Esophagus muscularis mucosa (tissue), 4 donors: Measurements from ENCODE around the gene EDDM13. TPM values are rescaled to one million over a fixed set of nuclear protein-coding genes. Genes with fewer than 3 reads are reported as not detected.
A peak's percentile ranks its signal among the peaks of the same experiment; 100 is the strongest.

Experiments used
- DNase-seq: peaks from one replicate; pipeline ENCODE4 v3.0.0-alpha.2; 2017; ENCODE audit errors: extremely low spot score
- H3K27ac ChIP-seq, 4 donors: fragments of 200-600 bp; sonication (generic); replicated peaks in 1 of 4; 1 replicate in 3 of 4; 2 replicates in 1 of 4; pipeline ENCODE4 v1.5.1; 2016 to 2019; ENCODE audit warnings: mild to moderate bottlenecking in 1 of 4
- H3K27me3 ChIP-seq, 4 donors: fragments of 200-600 bp; sonication (generic); one replicate each; pipeline versions ENCODE4 v1.5.1 to v1.6.0; 2016 to 2019
- H3K36me3 ChIP-seq, 4 donors: fragments of 200-600 bp; sonication (generic); one replicate each; pipeline ENCODE4 v1.5.1; 2016 to 2019
- H3K4me1 ChIP-seq, 4 donors: fragments of 200-600 bp; sonication (generic); one replicate each; pipeline ENCODE4 v1.5.1; 2016 to 2019
- H3K4me3 ChIP-seq, 4 donors: fragments of 200-600 bp; sonication (generic); 1 replicate in 2 of 4; 2 replicates in 2 of 4; pipeline ENCODE4 v1.5.1; 2016 to 2019; ENCODE audit warnings: mild to moderate bottlenecking in 4 of 4, moderate library complexity in 1 of 4
- H3K9me3 ChIP-seq, 4 donors: fragments of 200-600 bp; sonication (generic); 1 replicate in 3 of 4; 2 replicates in 1 of 4; pipeline ENCODE4 v1.5.1; 2016 to 2019
- CTCF ChIP-seq, 3 experiments: fragments of 200-600 bp in 2 of 3; fragments of 450-650 bp in 1 of 3; sonication (generic) in 2 of 3; IDR thresholded peaks; one replicate each; pipeline ENCODE4 v1.5.1; 2017 to 2019; ENCODE audit warnings: antibody characterized with exemption in 3 of 3, mild to moderate bottlenecking in 2 of 3, moderate library complexity in 1 of 3
- EP300 ChIP-seq: sonication (generic); formaldehyde crosslinking; IDR thresholded peaks from one replicate; pipeline ENCODE4 v1.6.1; 2017; ENCODE audit warnings: antibody characterized with exemption
- POLR2A ChIP-seq: fragments of 450-650 bp; IDR thresholded peaks from one replicate; pipeline ENCODE4 v1.6.1; 2017; ENCODE audit warnings: antibody characterized with exemption, moderate library complexity, mild to moderate bottlenecking, low read depth
- POLR2AphosphoS5 ChIP-seq, 2 donors: sonication (generic); formaldehyde crosslinking; IDR thresholded peaks; one replicate each; pipeline ENCODE4 v1.6.1; 2017; ENCODE audit warnings: antibody characterized with exemption in 2 of 2
- WGBS: methylation state at CpG from one replicate; pipeline ENCODE4 v1.1.5; 2018; 5-methylcytosine and 5-hydroxymethylcytosine counted together
- intact Hi-C: fragments of 100-400 bp; cut with DNase I; formaldehyde crosslinking; loops from one replicate; pipeline ENCODE4 v1.15.1; 2023
- total RNA-seq, 4 donors: library from RNA; depleted of rRNA; stranded (reverse); fragments of >200 nt; gene quantifications; one replicate each; pipeline versions ENCODE4 v1.1.0 to v1.2.1, GENCODE V29; 2016

The EDDM13 gene
- total RNA-seq, 4 donors from 2014 or later, result 2.9 TPM; not detected in 3

- Histone ChIP-seq H3K36me3 (peaks cover 0 to 7% (median 0%) of the 10 kb centered on the region in 4 donors), H3K27me3 (no peaks in the 10 kb centered on the region), H3K4me3 (peak overlapping the region; percentile 67 to 86 (median 75)), H3K9me3 (no peaks in the 10 kb centered on the region), H3K4me1 (peaks cover 11 to 23% (median 17%) of the 10 kb centered on the region in 4 donors), H3K27ac (peak overlapping the region; percentile 93 to 96 (median 96))
- intact Hi-C loops, result loop anchor here (10.0 kb wide), 1 partner anchor 169 kb away; the partner anchor contains the start of gene ZNF444
- WGBS, result 0% methylated on average over 9 of the region's 9 CpGs
- TF ChIP-seq CTCF (IDR thresholded peaks at IDR 0.05) (no peak), POLR2AphosphoS5 (IDR thresholded peaks at IDR 0.05) (no peak), POLR2A (no peak), EP300 (no peak)
- no peak for DNase-seq
Observed at GRCh38 chr19:56314018-56314380, 41.5 kb downstream of the EDDM13 start.

DNA sequence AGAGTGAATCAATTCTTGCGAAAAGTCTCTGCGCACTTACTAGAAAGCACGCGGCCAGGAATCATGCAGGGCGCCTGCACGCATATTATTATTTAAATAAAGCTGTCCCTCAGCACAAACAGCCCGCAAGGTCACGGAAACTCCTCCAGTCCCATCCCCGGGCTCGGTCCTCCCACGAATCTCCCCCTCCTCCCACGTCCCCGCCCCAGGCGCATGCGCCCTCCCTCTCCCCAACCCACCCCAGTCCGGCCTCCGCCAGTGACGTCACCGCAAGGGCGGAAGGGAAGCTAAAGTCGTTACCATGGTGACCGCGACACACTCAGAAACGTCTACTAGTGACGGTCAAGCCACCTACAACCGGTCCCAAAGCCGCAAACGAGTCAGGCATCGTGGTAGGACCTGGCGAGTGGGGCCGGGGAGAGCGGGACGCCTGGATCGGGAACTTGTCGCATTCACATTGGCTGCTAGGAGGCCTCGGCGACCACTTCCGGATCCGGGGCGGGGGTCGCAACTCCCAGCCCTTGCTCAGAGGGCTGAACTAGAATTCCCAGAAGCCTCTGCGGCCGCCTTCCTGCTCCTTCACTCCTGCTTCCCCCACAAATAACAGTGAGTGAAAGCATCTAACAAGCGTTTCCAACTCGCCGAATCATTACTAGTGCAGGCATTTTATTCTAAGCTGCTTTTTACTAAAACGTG, 42.0 kb downstream of the EDDM13 start, which contains the start of gene ZSCAN5A:
TSS of gene ZSCAN5A (minus strand) at position 459 of the 696 bp plus-strand sequence. CDS start 89,793 bp downstream, outside the sequence.
- intact Hi-C loops, result loop anchor here (10.0 kb wide), 1 partner anchor 170 kb away; the partner anchor contains the start of gene ZNF444
- DNase-seq, result peak; percentile 99
- TF ChIP-seq POLR2AphosphoS5 (IDR thresholded peaks at IDR 0.05) (peak; percentile 78 to 88), CTCF (IDR thresholded peaks at IDR 0.05) (no peak), EP300 (no peak), POLR2A (peak; percentile 5)
- WGBS, result under 1% methylated on average over 38 of the region's 47 CpGs
- H3K27me3 ChIP-seq, result no peaks in the 10 kb centered on the region
- H3K4me1 ChIP-seq, result peaks cover 11 to 23% (median 17%) of the 10 kb centered on the region in 4 donors
- no peaks in the 10 kb centered on the region for H3K9me3 ChIP-seq
- H3K36me3 ChIP-seq, result peaks cover 0 to 7% (median 0%) of the 10 kb centered on the region in 4 donors
- peak within 1 kb of the TSS; percentile 93 to 96 (median 96) for H3K27ac ChIP-seq
- H3K4me3 ChIP-seq, result peak within 1 kb of the TSS; percentile 67 to 86 (median 75)

GRCh38 chr19:56315077-56315828, 42.7 kb downstream of the EDDM13 start:
- peak overlapping the region; percentile 67 to 86 (median 75) for H3K4me3 ChIP-seq
- intact Hi-C loops, result loop anchor here (10.0 kb wide), 1 partner anchor 170 kb away; the partner anchor contains the start of gene ZNF444
- peak overlapping the region; percentile 93 to 96 (median 96) for H3K27ac ChIP-seq
- DNase-seq, result peak; percentile 98
- H3K9me3 ChIP-seq, result no peaks in the 10 kb centered on the region
- H3K4me1 ChIP-seq, result peaks cover 11 to 23% (median 17%) of the 10 kb centered on the region in 4 donors
- peaks cover 0 to 7% (median 0%) of the 10 kb centered on the region in 4 donors for H3K36me3 ChIP-seq
- H3K27me3 ChIP-seq, result no peaks in the 10 kb centered on the region
- 4% methylated on average over 30 of the region's 37 CpGs for WGBS
- TF ChIP-seq POLR2AphosphoS5 (IDR thresholded peaks at IDR 0.05) (peak in 1 of 2 donors; percentile 70), POLR2A (no peak), CTCF (IDR thresholded peaks at IDR 0.05) (no peak)

- intact Hi-C loops, result loop anchor here (10.0 kb wide), 1 partner anchor 172 kb away; the partner anchor contains the start of gene ZNF444
- no peaks in the 10 kb centered on the region for H3K36me3 ChIP-seq
- TF ChIP-seq EP300, result no peak
- no peak for TF ChIP-seq POLR2AphosphoS5 (IDR thresholded peaks at IDR 0.05)
- TF ChIP-seq CTCF (IDR thresholded peaks at IDR 0.05), result no peak
- no peak for TF ChIP-seq POLR2A
- no peak overlapping the region for H3K4me3 ChIP-seq
- H3K27me3 ChIP-seq, result no peaks in the 10 kb centered on the region
- H3K4me1 ChIP-seq, result peaks cover 15 to 23% (median 17%) of the 10 kb centered on the region in 4 donors
- 98% methylated on average over 5 of the region's 5 CpGs for WGBS
- H3K9me3 ChIP-seq, result no peaks in the 10 kb centered on the region
- H3K27ac ChIP-seq, result no peak overlapping the region
- DNase-seq, result no peak
Observed at GRCh38 chr19:56316728-56317127, 44.2 kb downstream of the EDDM13 start.
